Endothelial cell of umbilical vein (primary cell): ENCODE measurements around the gene PLPPR2. TPM values are rescaled to one million over a fixed set of nuclear protein-coding genes. Genes with fewer than 3 reads are reported as not detected.

Source experiments
- BruUV-seq: library from RNA; stranded (reverse); fragments of 400-500 nt; replicated peaks from 2 replicates; lab custom pipeline; 2021; lab: Mats Ljungman, UMichigan
- CTCF ChIA-PET: fragments of 300-600, 350-600 bp; sonication (Branson Sonifier 250); formaldehyde crosslinking; loops from one replicate; lab custom pipeline; 2021; ENCODE audit warnings: antibody characterized with exemption, inconsistent platforms; lab: Charles Lee
- POLR2A ChIA-PET: fragments of 300-600, 350-600 bp; sonication (Branson Sonifier 250); formaldehyde crosslinking; loops from one replicate; lab custom pipeline; 2021; ENCODE audit warnings: antibody characterized with exemption, inconsistent platforms; lab: Charles Lee
- DNase-seq: peaks from one replicate; pipeline ENCODE4 v3.0.0-alpha.2; 2011; ENCODE audit warnings: low read depth, low spot score
- FAIRE-seq: peaks from 2 replicates; lab custom pipeline; 2011; peaks lifted over from hg19 to GRCh38; lab: Jason Lieb, UNC
- H2AFZ ChIP-seq: 2 replicates; pipeline ENCODE4 v1.6.0; 2012; ENCODE audit warnings: low read depth, low read length, control low read depth, inconsistent platforms
- H3K27ac ChIP-seq: 2 replicates; pipeline ENCODE4 v1.5.1; 2011; ENCODE audit warnings: low read depth, mild to moderate bottlenecking, control low read depth, low read length, moderate library complexity; ENCODE audit not compliant: insufficient read depth
- H3K27me3 ChIP-seq, 2 experiments: 2 replicates each; pipeline versions ENCODE4 v1.6.0 to v1.6.1; 2011; ENCODE audit warnings: low read length in 2 of 2, mixed read lengths in 1 of 2; ENCODE audit not compliant: control insufficient read depth in 2 of 2, insufficient read depth in 2 of 2
- H3K36me3 ChIP-seq, 2 experiments: 2 replicates in 1 of 2; 3 replicates in 1 of 2; pipeline ENCODE4 v1.5.1; 2011; ENCODE audit warnings: low read length in 2 of 2, mild to moderate bottlenecking in 1 of 2, moderate library complexity in 1 of 2; ENCODE audit not compliant: control insufficient read depth in 2 of 2, insufficient read depth in 2 of 2; ENCODE audit errors: extremely low read depth in 1 of 2
- H3K4me1 ChIP-seq: 3 replicates; pipeline ENCODE4 v1.5.1; 2011; ENCODE audit warnings: mild to moderate bottlenecking, low read length; ENCODE audit not compliant: control insufficient read depth, insufficient read depth; ENCODE audit errors: extremely low read depth
- H3K4me2 ChIP-seq: 2 replicates; pipeline ENCODE4 v1.6.1; 2011; ENCODE audit warnings: low read length, control low read depth, mixed read lengths; ENCODE audit not compliant: insufficient read depth
- H3K4me3 ChIP-seq, 3 experiments: fragments of 200-600 bp in 1 of 3; sonication (generic), shearing (Covaris generic) in 1 of 3; replicated peaks in 1 of 3; 2 replicates each; pipeline ENCODE4 v1.5.1; 2011 to 2016; ENCODE audit warnings: control low read depth in 3 of 3, low read length in 3 of 3, mild to moderate bottlenecking in 2 of 3, inconsistent platforms in 1 of 3, low read depth in 1 of 3, moderate library complexity in 1 of 3; ENCODE audit not compliant: insufficient read depth in 1 of 3
- H3K79me2 ChIP-seq: 2 replicates; pipeline ENCODE4 v1.6.0; 2012; ENCODE audit warnings: low read length, inconsistent platforms; ENCODE audit not compliant: control insufficient read depth, insufficient read depth
- H3K9ac ChIP-seq: replicated peaks from 2 replicates; pipeline ENCODE3; 2011; ENCODE audit warnings: low read length, control low read depth; ENCODE audit not compliant: insufficient read depth; ENCODE audit errors: extremely low read depth
- H3K9me1 ChIP-seq: replicated peaks from 3 replicates; pipeline ENCODE4 v1.6.0; 2011; ENCODE audit warnings: mild to moderate bottlenecking, low read length; ENCODE audit not compliant: control insufficient read depth, insufficient read depth; ENCODE audit errors: extremely low read depth
- H3K9me3 ChIP-seq: replicated peaks from 2 replicates; pipeline ENCODE4 v1.5.1; 2012; ENCODE audit warnings: low read length, inconsistent platforms; ENCODE audit not compliant: control insufficient read depth, insufficient read depth
- H4K20me1 ChIP-seq: replicated peaks from 2 replicates; pipeline ENCODE3; 2011; ENCODE audit warnings: mild to moderate bottlenecking, low read length; ENCODE audit not compliant: control insufficient read depth, insufficient read depth; ENCODE audit errors: extremely low read depth
- CTCF ChIP-seq, 2 donors: IDR thresholded peaks; 1 replicate in 1 of 2; 2 replicates in 1 of 2; pipeline ENCODE4 v1.5.1; 2011; ENCODE audit warnings: low read length in 2 of 2, mild to moderate bottlenecking in 2 of 2, moderate library complexity in 2 of 2, control low read depth in 1 of 2, inconsistent platforms in 1 of 2, low read depth in 1 of 2; ENCODE audit not compliant: insufficient read depth in 1 of 2; ENCODE audit errors: extremely low read depth in 1 of 2
- EZH2 ChIP-seq: IDR thresholded peaks from 2 replicates; pipeline ENCODE4 v1.6.1; 2012; ENCODE audit warnings: borderline replicate concordance, low read depth, mild to moderate bottlenecking, moderate library complexity, low read length, inconsistent platforms; ENCODE audit not compliant: severe bottlenecking
- FOS ChIP-seq: IDR thresholded peaks from 2 replicates; pipeline ENCODE4 v1.6.1; 2011; ENCODE audit warnings: mild to moderate bottlenecking, low read length, moderate library complexity, borderline replicate concordance; ENCODE audit not compliant: insufficient read depth
- GATA2 ChIP-seq: IDR thresholded peaks from 2 replicates; pipeline ENCODE4 v1.7.0; 2011; ENCODE audit warnings: low read depth, mild to moderate bottlenecking, moderate library complexity, mixed read lengths, low read length; ENCODE audit not compliant: insufficient read length, insufficient read depth
- JUN ChIP-seq: IDR thresholded peaks from 2 replicates; pipeline ENCODE4 v1.6.1; 2011; ENCODE audit warnings: borderline replicate concordance, low read depth; ENCODE audit not compliant: insufficient read length, insufficient read depth
- MAX ChIP-seq: IDR thresholded peaks from 2 replicates; pipeline ENCODE4 v1.6.1; 2011; ENCODE audit not compliant: insufficient read depth, insufficient read length
- MYC ChIP-seq: IDR thresholded peaks from one replicate; pipeline ENCODE4 v1.6.1; 2011; ENCODE audit warnings: mild to moderate bottlenecking, low read depth, low read length
- POLR2A ChIP-seq: IDR thresholded peaks from 2 replicates; pipeline ENCODE4 v1.6.1; 2012; ENCODE audit warnings: low read depth, mild to moderate bottlenecking, control low read depth, low read length
- POLR2AphosphoS5 ChIP-seq: IDR thresholded peaks from 2 replicates; pipeline ENCODE4 v1.6.1; 2012; ENCODE audit warnings: low read depth, mild to moderate bottlenecking, control low read depth, low read length, moderate library complexity; ENCODE audit not compliant: insufficient read depth
- dilution Hi-C: fragments of 300-500 bp; cut with MboI; formaldehyde crosslinking; loops from one replicate; pipeline ENCODE4 v1.15.0; 2019; ENCODE audit warnings: low sequenced_read_pairs; ENCODE audit not compliant: extremely low pct_ligation_motif_present
- intact Hi-C: fragments of 100-400 bp; cut with micrococcal nuclease; formaldehyde crosslinking; loops from one replicate; pipeline ENCODE4 v1.10.0; 2022
- polyA plus RNA-seq, 4 experiments: library from polyadenylated mRNA; depleted of rRNA in 3 of 4; stranded (reverse) in 3 of 4; unstranded in 1 of 4; fragments of >200 nt; gene quantifications; 2 replicates each; pipeline versions ENCODE4 v1.2.1 to v1.2.3, GENCODE V29; 2011 to 2012; ENCODE audit warnings: missing spikeins in 1 of 4
- total RNA-seq: library from RNA; stranded (reverse); gene quantifications from 2 replicates; pipeline ENCODE4 v1.2.3, GENCODE V29; 2021

The PLPPR2 gene
- total and polyA plus RNA-seq, 2 donors (not counting 3 experiments of a cell fraction or from before 2014, with no cell fraction given) = 23.7 to 28.7 TPM

GRCh38 chr19:11363881-11364280 lies 8.6 kb downstream of the PLPPR2 start:
- Histone ChIP-seq H3K79me2 (no peaks in the 10 kb centered on the region), H3K4me2 (no peak overlapping the region), H3K4me3 (no peak overlapping the region), H3K27ac (no peak overlapping the region), H3K9me3 (no peaks in the 10 kb centered on the region), H3K4me1 (no peaks in the 10 kb centered on the region), H4K20me1 (no peaks in the 10 kb centered on the region), H3K9me1 (no peaks in the 10 kb centered on the region), H3K27me3 (no peaks in the 10 kb centered on the region), H3K9ac (no peak overlapping the region), H3K36me3 (peaks cover 0 to 11% of the 10 kb centered on the region in 2 experiments), H2AFZ (no peak overlapping the region)
- ChIA-PET CTCF (interaction anchor here (1.3 kb wide), 1 partner anchor 70 kb away, joined by 6 read pairs; no protein-coding TSS in a partner anchor), POLR2A (no interaction called here)
- DNase-seq = no peak
- FAIRE-seq = no peak
- TF ChIP-seq EZH2 (no peak), GATA2 (no peak), POLR2A (no peak), POLR2AphosphoS5 (no peak), MAX (no peak), MYC (no peak), JUN (no peak), FOS (no peak), CTCF (IDR thresholded peaks at IDR 0.05; ENCODE audit: extremely low read depth in 1 of 2, insufficient read depth in 1 of 2, low read depth in 1 of 2, low read length in 2 of 2) (no peak)
- intact Hi-C loops = no loop called here
- dilution Hi-C loops = no loop called here
- BruUV-seq = no TSS peak
